Osteocyte (in vitro differentiated cells): ENCODE data around the gene CTPS2. TPM values are rescaled to one million over a fixed set of nuclear protein-coding genes. Genes with fewer than 3 reads are reported as not detected.
"Not testable (repeated sequence)": the region's sequence is repeated elsewhere in the genome, so short reads cannot be mapped to it uniquely, and the experiment has no call there.

Source experiments
- DNase-seq: peaks from one replicate; pipeline ENCODE4 v3.0.0; 2021; ENCODE audit warnings: mixed read lengths; ENCODE audit not compliant: unreplicated experiment; ENCODE audit errors: extremely low spot score
- H3K27ac Mint-ChIP-seq: one replicate; pipeline ENCODE4 v1.8.0; 2021; ENCODE audit warnings: mild to moderate bottlenecking, mixed read lengths; ENCODE audit not compliant: unreplicated experiment
- H3K27me3 Mint-ChIP-seq: one replicate; pipeline ENCODE4 v1.8.0; 2021; ENCODE audit warnings: mixed read lengths; ENCODE audit not compliant: unreplicated experiment
- H3K36me3 Mint-ChIP-seq: one replicate; pipeline ENCODE4 v1.8.0; 2021; ENCODE audit warnings: mixed read lengths; ENCODE audit not compliant: unreplicated experiment
- H3K4me1 Mint-ChIP-seq: one replicate; pipeline ENCODE4 v1.8.0; 2021; ENCODE audit warnings: mixed read lengths; ENCODE audit not compliant: unreplicated experiment
- H3K4me3 Mint-ChIP-seq: one replicate; pipeline ENCODE4 v1.8.0; 2021; ENCODE audit warnings: mild to moderate bottlenecking, moderate library complexity, mixed read lengths; ENCODE audit not compliant: unreplicated experiment
- H3K9me3 Mint-ChIP-seq: one replicate; pipeline ENCODE4 v1.8.0; 2021; ENCODE audit warnings: mixed read lengths; ENCODE audit not compliant: unreplicated experiment
- CTCF ChIP-seq: fragments of 200-600 bp; sonication (generic); IDR thresholded peaks from 2 replicates; pipeline ENCODE4 v1.5.0; 2021; ENCODE audit warnings: antibody characterized with exemption, mild to moderate bottlenecking, moderate library complexity
- total RNA-seq: library from RNA; stranded (reverse); gene quantifications from 2 replicates; pipeline ENCODE4 v1.2.1, GENCODE V29; 2021

The CTPS2 gene
- total RNA-seq, 1 donor from 2014 or later: 37.1 TPM

- Mint-ChIP-seq H3K4me1 (peaks cover 5% of the 10 kb centered on the region), H3K36me3 (peaks cover 45% of the 10 kb centered on the region), H3K9me3 (no peaks in the 10 kb centered on the region), H3K27ac (no peak overlapping the region), H3K27me3 (no peaks in the 10 kb centered on the region), H3K4me3 (no peak overlapping the region)
- TF ChIP-seq CTCF: no peak
- DNase-seq: no peak
These were observed 24.6 kb upstream of the CTPS2 start for GRCh38 chrX:16737024-16737423.

- Mint-ChIP-seq H3K4me1 (peaks cover 5% of the 10 kb centered on the region), H3K4me3 (no peak overlapping the region), H3K9me3 (no peaks in the 10 kb centered on the region), H3K27me3 (no peaks in the 10 kb centered on the region), H3K36me3 (peaks cover 27% of the 10 kb centered on the region), H3K27ac (peak overlapping the region; percentile 38)
- DNase-seq: no peak
- TF ChIP-seq CTCF: no peak
These were observed 20.5 kb upstream of the CTPS2 start for GRCh38 chrX:16733013-16733412.

GRCh38 chrX:16730450-16730849 is 18.0 kb upstream of the CTPS2 start:
- no peak overlapping the region for H3K27ac Mint-ChIP-seq

GRCh38 chrX:16727637-16728036 is 15.2 kb upstream of the CTPS2 start:
- H3K36me3 Mint-ChIP-seq: peaks cover 2% of the 10 kb centered on the region
- H3K27ac Mint-ChIP-seq: no peak overlapping the region
- no peaks in the 10 kb centered on the region for H3K9me3 Mint-ChIP-seq
- no peak overlapping the region for H3K4me3 Mint-ChIP-seq
- H3K27me3 Mint-ChIP-seq: no peaks in the 10 kb centered on the region
- no peak for TF ChIP-seq CTCF
- H3K4me1 Mint-ChIP-seq: peaks cover 22% of the 10 kb centered on the region
- DNase-seq: no peak

More at GRCh38 chrX:16730450-16730849, 18.0 kb upstream of the CTPS2 start:
- no peaks in the 10 kb centered on the region for H3K27me3 Mint-ChIP-seq
- no peak for DNase-seq
- H3K4me1 Mint-ChIP-seq: peaks cover 17% of the 10 kb centered on the region
- no peak for TF ChIP-seq CTCF
- peaks cover 10% of the 10 kb centered on the region for H3K36me3 Mint-ChIP-seq
- H3K9me3 Mint-ChIP-seq: no peaks in the 10 kb centered on the region
- H3K4me3 Mint-ChIP-seq: no peak overlapping the region

- H3K27ac Mint-ChIP-seq, H3K9me3 Mint-ChIP-seq, H3K4me3 Mint-ChIP-seq, DNase-seq, H3K27me3 Mint-ChIP-seq, H3K36me3 Mint-ChIP-seq: not testable (repeated sequence)
- peaks cover 28% of the 10 kb centered on the region for H3K4me1 Mint-ChIP-seq
These were observed 14.0 kb upstream of the CTPS2 start for GRCh38 chrX:16726347-16726988.
